Measurements from ENCODE around the gene ARHGEF37.
"Not testable (repeated sequence)": the region's sequence is repeated elsewhere in the genome, so short reads cannot be mapped to it uniquely, and the experiment has no call there.

ARHGEF37 gene, protein sequence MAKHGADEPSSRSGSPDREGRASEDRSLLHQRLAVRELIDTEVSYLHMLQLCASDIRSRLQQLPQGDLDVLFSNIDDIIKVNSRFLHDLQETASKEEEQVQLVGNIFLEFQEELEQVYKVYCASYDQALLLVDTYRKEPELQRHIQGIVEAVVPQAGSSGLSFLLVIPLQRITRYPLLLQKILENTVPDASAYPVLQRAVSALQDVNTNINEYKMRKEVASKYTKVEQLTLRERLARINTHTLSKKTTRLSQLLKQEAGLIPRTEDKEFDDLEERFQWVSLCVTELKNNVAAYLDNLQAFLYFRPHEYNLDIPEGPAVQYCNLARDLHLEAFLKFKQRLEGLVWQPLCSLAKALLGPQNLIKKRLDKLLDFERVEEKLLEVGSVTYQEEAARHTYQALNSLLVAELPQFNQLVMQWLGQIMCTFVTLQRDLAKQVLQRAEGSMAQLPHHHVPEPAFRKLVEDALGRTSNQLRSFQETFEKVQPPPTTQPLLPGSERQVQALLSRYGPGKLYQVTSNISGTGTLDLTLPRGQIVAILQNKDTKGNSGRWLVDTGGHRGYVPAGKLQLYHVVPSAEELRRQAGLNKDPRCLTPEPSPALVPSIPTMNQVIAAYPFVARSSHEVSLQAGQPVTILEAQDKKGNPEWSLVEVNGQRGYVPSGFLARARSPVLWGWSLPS

DNA sequence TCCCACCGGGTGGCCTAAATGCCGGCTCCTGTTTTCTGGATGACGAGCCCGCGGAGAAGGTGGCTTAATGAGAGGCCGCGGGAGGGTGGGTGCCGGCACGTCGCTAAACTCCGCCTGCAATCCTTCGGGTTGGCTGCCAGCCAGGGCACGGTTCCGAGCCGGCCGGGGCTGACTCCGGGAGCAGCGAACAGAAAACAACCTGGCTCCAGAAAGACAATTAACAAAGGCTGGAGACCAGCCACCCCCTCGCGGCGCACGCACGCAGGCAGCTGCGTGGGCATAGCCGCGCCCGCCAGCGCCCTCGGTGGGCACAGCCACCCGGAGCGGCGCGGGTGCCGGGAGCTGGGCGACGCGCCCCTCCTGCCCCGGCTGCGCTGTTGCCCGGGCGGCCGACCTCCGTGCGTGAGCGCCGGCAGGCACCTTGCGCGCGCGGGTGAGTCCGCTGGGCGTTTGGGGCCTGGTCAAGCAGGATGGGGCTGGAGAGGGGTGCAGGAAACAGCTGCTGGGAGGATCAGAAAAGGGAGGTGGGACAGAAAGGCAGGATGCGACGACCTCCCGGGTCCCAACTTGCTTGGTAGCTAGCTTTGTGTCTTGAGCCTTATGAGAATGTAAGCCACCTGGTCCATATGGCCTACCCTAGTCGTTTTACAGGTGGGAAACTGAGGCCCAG is at the start of gene ARHGEF37:
ARHGEF37 (plus strand) TSS at position 307 of the 670 bp plus-strand sequence. CDS start 16,272 bp downstream, outside the sequence.
- Mint-ChIP-seq H3K27me3 (ENCODE audit: low read depth) (peaks cover 3% of the 10 kb centered on the region), H3K4me1 (ENCODE audit: low read depth) (peaks cover 10% of the 10 kb centered on the region), H3K4me3 (peak within 1 kb of the TSS; percentile 76), H3K27ac (no peak within 1 kb of the TSS), H3K9me3 (no peaks in the 10 kb centered on the region), H3K36me3 (ENCODE audit: low read depth) (peaks cover 4% of the 10 kb centered on the region)
- DNase-seq (ENCODE audit: low spot score), result peak; percentile 32

DNA sequence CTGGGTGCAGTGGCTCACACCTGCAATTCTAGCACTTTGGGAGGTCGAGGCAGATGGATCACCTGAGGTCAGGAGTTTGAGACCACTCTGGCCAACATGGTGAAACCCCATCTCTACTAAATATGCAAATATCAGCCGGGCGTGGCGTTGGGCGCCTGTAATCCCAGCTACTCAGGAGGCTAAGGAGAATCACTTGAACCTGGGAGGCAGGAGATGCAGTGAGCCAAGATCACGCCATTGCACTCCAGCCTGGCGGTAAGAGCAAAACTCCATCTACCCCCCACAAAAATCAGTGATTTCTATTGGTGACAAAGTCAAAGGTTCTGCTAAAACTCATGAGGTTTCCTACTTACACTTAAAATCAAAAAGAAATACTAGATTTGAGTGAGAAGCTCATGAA is 48.9 kb upstream of the ARHGEF37 start:
- H3K9me3 Mint-ChIP-seq, result no peaks in the 10 kb centered on the region
- no peak overlapping the region for H3K4me3 Mint-ChIP-seq
- no peaks in the 10 kb centered on the region for H3K27me3 Mint-ChIP-seq (ENCODE audit: low read depth)
- H3K36me3 Mint-ChIP-seq (ENCODE audit: low read depth), result peaks cover 39% of the 10 kb centered on the region
- no peak overlapping the region for H3K27ac Mint-ChIP-seq
- DNase-seq (ENCODE audit: low spot score), result no peak
- H3K4me1 Mint-ChIP-seq (ENCODE audit: low read depth), result peaks cover 46% of the 10 kb centered on the region

DNA sequence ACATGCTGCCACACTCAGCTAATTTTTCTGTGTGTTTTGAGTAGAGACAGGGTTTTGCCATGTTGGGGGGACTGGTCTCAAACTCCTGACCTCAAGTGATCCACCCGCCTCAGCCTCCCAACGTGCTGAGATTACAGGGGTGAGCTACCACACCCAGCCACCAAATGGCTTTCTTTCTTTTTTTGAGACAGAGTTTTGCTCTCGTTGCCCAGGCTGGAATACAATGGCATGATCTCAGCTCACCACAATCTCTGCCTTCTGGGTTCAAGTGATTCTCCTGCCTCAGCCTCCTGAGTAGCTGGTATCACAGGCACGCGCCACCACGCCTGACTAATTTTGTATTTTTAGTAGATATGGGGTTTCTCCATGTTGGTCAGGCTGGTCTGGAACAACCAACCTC is 45.5 kb upstream of the ARHGEF37 start:
- Mint-ChIP-seq H3K4me1 (ENCODE audit: low read depth) (peaks cover 37% of the 10 kb centered on the region), H3K36me3 (ENCODE audit: low read depth) (peaks cover 46% of the 10 kb centered on the region)
- not testable (repeated sequence) for H3K9me3 Mint-ChIP-seq; H3K27me3 Mint-ChIP-seq (ENCODE audit: low read depth); H3K4me3 Mint-ChIP-seq; H3K27ac Mint-ChIP-seq; DNase-seq (ENCODE audit: low spot score)

DNA sequence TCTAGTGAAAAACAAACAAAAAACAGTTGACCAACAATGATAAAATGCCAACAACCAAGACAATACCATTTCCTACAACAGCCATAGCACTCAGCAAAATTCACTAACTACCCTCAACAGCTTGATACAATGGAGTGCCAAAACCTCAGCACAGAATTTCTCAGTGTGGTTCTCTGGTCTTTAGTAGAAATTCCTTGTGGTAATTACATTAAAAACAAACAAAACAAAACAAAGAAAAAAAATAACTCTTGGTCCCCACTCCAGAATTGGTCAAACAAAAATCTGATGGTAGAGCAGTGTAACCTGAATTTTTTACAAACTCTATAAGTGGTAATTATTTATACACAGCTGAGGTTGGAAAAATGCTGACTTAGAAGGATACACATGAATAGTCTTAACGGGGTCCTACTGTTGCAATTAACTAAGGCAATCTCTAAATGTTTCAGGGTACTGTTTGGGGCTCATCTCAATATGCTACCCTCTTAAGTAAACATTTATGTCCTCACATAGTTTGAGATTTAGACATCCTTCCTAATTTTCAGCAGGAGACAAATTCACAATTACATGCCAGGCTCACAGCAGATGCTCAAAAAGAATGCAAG is 43.8 kb upstream of the ARHGEF37 start:
- Mint-ChIP-seq H3K36me3 (ENCODE audit: low read depth) (peaks cover 48% of the 10 kb centered on the region), H3K9me3 (no peaks in the 10 kb centered on the region), H3K4me3 (no peak overlapping the region), H3K27me3 (ENCODE audit: low read depth) (no peaks in the 10 kb centered on the region), H3K27ac (no peak overlapping the region), H3K4me1 (ENCODE audit: low read depth) (peaks cover 39% of the 10 kb centered on the region)
- DNase-seq (ENCODE audit: low spot score), result no peak

DNA sequence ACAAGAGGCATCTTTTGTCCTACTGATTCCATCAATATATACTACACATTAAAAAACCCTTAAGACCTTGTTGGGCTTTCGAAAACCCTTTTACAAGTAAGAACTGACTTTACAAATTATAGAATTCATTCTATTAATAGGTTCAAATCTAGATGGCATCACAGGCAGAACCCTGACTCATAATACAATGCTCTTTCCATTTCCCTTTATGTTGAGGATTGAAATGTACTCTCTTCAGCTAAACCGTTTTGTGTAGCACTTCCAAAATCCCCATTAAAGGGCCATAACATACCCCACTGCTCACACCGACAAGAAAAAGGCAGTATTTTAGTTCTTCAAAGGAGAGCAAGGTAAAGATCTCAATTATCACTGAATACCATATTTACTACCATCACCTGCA is 41.2 kb upstream of the ARHGEF37 start:
- H3K27ac Mint-ChIP-seq, result peak overlapping the region; percentile 70
- peak overlapping the region; percentile 12 for H3K4me3 Mint-ChIP-seq
- no peaks in the 10 kb centered on the region for H3K27me3 Mint-ChIP-seq (ENCODE audit: low read depth)
- peaks cover 37% of the 10 kb centered on the region for H3K4me1 Mint-ChIP-seq (ENCODE audit: low read depth)
- H3K36me3 Mint-ChIP-seq (ENCODE audit: low read depth), result peaks cover 43% of the 10 kb centered on the region
- no peaks in the 10 kb centered on the region for H3K9me3 Mint-ChIP-seq
- no peak for DNase-seq (ENCODE audit: low spot score)

DNA sequence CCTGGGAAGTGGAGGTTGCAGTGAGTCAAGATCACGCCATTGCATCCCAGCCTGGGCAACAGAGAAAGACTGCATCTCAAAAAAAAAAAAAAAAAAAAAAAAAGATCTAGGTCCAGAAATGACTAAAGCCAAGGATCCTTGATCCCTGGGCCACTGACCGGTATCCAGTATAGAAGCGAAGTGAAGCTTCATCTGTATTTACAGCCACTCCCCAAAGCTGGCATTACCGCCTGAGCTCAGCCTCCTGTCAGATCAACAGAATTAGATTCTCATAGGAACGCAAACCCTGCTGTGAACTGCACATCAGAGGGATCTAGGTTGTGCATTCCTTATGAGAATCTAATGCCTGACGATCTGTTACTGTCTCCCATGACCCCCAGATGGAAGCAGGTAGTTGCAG is 39.4 kb upstream of the ARHGEF37 start:
- Mint-ChIP-seq H3K9me3 (no peaks in the 10 kb centered on the region), H3K27ac (peak overlapping the region; percentile 57), H3K36me3 (ENCODE audit: low read depth) (peaks cover 51% of the 10 kb centered on the region), H3K27me3 (ENCODE audit: low read depth) (no peaks in the 10 kb centered on the region), H3K4me3 (no peak overlapping the region), H3K4me1 (ENCODE audit: low read depth) (peaks cover 38% of the 10 kb centered on the region)
- no peak for DNase-seq (ENCODE audit: low spot score)

DNA sequence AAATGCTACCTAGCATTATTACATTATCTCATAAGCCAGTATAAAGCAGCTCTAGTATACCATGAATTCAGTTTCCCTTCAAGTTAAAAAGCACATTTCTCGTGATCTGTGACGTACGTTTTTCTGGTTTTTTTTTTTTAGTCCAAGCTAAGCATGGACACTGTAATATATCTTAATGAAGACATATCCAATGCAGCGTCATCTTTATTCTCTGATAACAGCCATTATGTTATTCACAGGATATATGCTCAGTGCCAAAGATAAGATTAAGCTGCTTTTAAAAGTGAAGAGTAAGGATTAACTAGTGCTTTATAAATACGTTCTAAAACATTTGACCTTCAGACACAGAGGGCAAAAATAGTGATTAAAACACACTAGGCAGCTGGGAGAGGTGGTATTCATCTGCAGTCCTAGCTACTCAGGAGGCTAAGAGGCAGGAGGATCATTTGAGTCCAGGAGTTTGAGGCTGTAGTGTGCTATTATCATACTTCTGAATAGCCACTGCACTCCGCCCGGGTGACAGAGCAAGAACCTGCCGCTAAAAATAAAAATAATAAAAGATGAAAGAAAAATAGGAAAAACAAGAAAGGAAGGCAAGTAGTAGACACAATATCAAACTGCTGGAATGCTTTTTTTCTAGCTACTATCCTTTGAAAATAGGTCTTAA is 37.8 kb upstream of the ARHGEF37 start:
- H3K4me1 Mint-ChIP-seq (ENCODE audit: low read depth), result peaks cover 37% of the 10 kb centered on the region
- H3K27ac Mint-ChIP-seq, result no peak overlapping the region
- H3K36me3 Mint-ChIP-seq (ENCODE audit: low read depth), result peaks cover 55% of the 10 kb centered on the region
- no peaks in the 10 kb centered on the region for H3K9me3 Mint-ChIP-seq
- H3K4me3 Mint-ChIP-seq, result no peak overlapping the region
- H3K27me3 Mint-ChIP-seq (ENCODE audit: low read depth), result no peaks in the 10 kb centered on the region
- DNase-seq (ENCODE audit: low spot score), result no peak

DNA sequence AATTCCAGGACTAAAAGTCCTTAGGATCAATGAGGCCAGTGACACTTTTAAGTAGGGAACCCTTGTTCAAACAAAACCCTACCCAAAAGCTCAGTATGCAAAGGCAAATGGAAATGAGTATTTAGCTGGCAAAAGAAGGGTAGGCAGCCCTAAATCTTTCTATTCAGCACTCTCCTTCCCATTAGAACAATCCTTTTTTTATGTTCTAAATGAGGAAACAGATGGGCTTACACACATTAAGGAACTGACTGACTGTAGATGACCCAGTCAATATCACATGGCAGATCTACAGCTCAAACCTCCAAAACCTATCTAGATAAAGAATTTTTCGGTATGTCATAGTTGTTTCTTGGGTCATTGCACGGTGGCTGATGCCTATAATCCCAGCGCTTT is 37.3 kb upstream of the ARHGEF37 start:
- Mint-ChIP-seq H3K9me3 (no peaks in the 10 kb centered on the region), H3K4me1 (ENCODE audit: low read depth) (peaks cover 40% of the 10 kb centered on the region), H3K36me3 (ENCODE audit: low read depth) (peaks cover 59% of the 10 kb centered on the region), H3K27ac (no peak overlapping the region), H3K4me3 (no peak overlapping the region), H3K27me3 (ENCODE audit: low read depth) (no peaks in the 10 kb centered on the region)
- DNase-seq (ENCODE audit: low spot score), result no peak

DNA sequence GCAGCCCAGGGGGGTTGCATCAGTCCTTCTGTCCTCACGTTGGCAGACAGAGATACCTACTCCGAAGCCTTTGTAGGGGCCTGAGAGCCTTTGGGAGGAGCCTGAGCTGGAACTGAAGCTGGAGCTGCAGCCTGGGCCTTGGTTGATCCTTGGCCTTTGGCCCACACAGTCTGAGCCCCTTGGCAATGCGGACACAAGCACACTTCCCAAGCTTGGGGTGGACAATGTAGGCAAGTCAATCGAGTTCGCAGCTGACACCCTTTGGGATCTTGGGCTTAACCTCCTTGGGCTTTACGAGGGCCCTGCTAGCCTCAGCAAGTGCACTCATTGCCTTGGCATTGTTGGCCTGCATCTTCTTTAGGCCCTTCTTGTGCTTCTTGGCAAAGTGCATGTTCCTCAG is 36.0 kb upstream of the ARHGEF37 start:
- Mint-ChIP-seq H3K27me3 (ENCODE audit: low read depth) (no peaks in the 10 kb centered on the region), H3K4me3 (no peak overlapping the region), H3K36me3 (ENCODE audit: low read depth) (peaks cover 67% of the 10 kb centered on the region), H3K4me1 (ENCODE audit: low read depth) (peaks cover 37% of the 10 kb centered on the region), H3K27ac (peak overlapping the region; percentile 36), H3K9me3 (no peaks in the 10 kb centered on the region)
- no peak for DNase-seq (ENCODE audit: low spot score)

DNA sequence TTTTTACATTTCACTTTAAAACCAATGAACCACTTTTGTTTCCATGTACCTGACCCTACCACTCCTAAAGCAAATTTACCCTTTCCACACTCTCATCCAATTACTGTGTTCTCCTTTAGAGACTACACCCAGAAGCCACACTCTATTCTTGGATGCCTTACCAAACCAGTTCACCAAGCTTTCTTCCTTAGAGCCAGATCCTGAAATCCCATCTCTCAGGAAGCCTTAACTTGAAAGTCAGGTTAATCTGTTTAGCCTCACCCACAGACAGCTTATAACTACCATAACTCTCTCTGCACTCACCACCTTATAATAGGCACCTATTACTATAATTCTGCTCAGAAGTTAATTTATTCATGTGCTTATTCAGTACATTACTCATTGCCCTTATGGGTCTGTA is 34.3 kb upstream of the ARHGEF37 start:
- DNase-seq (ENCODE audit: low spot score), result no peak
- H3K36me3 Mint-ChIP-seq (ENCODE audit: low read depth), result peaks cover 63% of the 10 kb centered on the region
- peaks cover 38% of the 10 kb centered on the region for H3K4me1 Mint-ChIP-seq (ENCODE audit: low read depth)
- H3K27ac Mint-ChIP-seq, result peak overlapping the region; percentile 46
- H3K27me3 Mint-ChIP-seq (ENCODE audit: low read depth), result no peaks in the 10 kb centered on the region
- H3K9me3 Mint-ChIP-seq, result no peaks in the 10 kb centered on the region
- H3K4me3 Mint-ChIP-seq, result peak overlapping the region; percentile 37

DNA sequence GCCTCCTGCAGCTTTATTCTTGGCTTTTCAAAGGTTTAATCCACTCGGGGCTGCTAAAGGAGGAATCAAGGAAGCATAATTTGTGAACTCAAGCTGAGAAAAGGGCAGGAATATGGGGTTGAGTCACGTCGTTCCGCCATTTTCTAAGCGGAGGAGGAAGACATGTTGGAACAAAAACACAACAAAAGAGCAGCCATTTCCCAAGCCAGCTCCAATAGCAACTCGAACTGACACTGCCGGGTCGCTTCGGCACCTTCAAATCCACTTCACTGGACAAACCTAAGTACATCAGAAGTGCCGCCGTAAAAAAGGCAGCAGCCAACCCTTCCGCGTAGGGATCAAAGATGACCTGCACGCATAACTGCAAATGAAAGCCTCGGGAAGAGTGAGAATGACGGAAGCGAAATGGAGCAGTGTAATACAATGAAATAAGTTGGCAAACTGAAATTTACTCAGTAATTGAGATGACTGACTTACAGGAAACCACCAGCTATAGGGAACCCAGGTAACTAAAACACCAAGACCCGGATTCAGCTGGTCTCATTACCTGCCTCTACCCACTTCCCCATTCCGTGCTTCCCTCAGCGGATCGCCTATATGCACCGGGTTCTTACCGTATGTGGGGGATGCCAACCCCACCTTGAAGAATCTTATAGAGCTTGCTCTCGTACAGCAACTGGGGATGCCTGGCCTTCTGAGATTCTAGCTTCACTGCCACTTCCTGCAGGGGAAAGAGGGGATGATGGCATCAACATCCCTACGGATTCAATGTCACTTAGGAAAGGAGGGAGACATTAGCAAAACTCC is 31.6 kb upstream of the ARHGEF37 start:
- DNase-seq (ENCODE audit: low spot score), result peak; percentile 27
- Mint-ChIP-seq H3K9me3 (no peaks in the 10 kb centered on the region), H3K27me3 (ENCODE audit: low read depth) (no peaks in the 10 kb centered on the region), H3K36me3 (ENCODE audit: low read depth) (peaks cover 49% of the 10 kb centered on the region), H3K4me3 (peak overlapping the region; percentile 96), H3K27ac (peak overlapping the region; percentile 99), H3K4me1 (ENCODE audit: low read depth) (peaks cover 26% of the 10 kb centered on the region)

DNA sequence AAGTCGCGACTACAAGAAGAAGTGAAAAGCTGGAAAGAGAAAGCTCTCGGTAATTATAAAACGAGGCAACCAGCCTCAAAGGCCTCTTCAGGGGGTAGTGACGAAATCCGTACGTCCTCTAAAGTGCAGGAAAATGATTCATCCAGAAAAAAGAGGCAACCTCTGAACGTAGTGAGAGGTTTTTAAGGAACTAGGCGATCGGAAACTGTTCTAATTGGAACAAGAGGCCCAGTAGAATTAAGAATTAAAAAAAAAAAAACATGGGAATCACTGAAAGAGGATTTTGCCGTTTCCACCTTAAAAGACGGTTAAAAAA is 31.1 kb upstream of the ARHGEF37 start:
- H3K27ac Mint-ChIP-seq, result peak overlapping the region; percentile 99
- peaks cover 23% of the 10 kb centered on the region for H3K4me1 Mint-ChIP-seq (ENCODE audit: low read depth)
- peak; percentile 22 for DNase-seq (ENCODE audit: low spot score)
- no peaks in the 10 kb centered on the region for H3K9me3 Mint-ChIP-seq
- peaks cover 49% of the 10 kb centered on the region for H3K36me3 Mint-ChIP-seq (ENCODE audit: low read depth)
- H3K27me3 Mint-ChIP-seq (ENCODE audit: low read depth), result no peaks in the 10 kb centered on the region
- H3K4me3 Mint-ChIP-seq, result peak overlapping the region; percentile 96
